SK-N-SH treated with all-trans-retinoic acid at 6 μM for 48 hours (cell line): ENCODE data around the gene NHLH2.

Source experiments
- BACH2 ChIP-seq: fragments of 250-450 bp; sonication (Bioruptor Pico); IDR thresholded peaks from 2 replicates; pipeline ENCODE4 v1.9.0; 2021; ENCODE audit warnings: mild to moderate bottlenecking, borderline replicate concordance
- PATZ1 ChIP-seq: fragments of 250-450 bp; sonication (Bioruptor Pico); IDR thresholded peaks from 2 replicates; pipeline ENCODE4 v1.8.0; 2020; ENCODE audit warnings: mild to moderate bottlenecking, moderate library complexity, borderline replicate concordance
- RARB ChIP-seq: fragments of 250-450 bp; sonication (Bioruptor Pico); IDR thresholded peaks from 2 replicates; pipeline ENCODE4 v1.8.0; 2021; ENCODE audit warnings: mild to moderate bottlenecking, moderate library complexity

GRCh38 chr1:115873184-115873583 lies 32.3 kb upstream of the NHLH2 start:
- TF ChIP-seq RARB (no peak), BACH2 (no peak), PATZ1 (CRISPR knock-in tag) (no peak)
